ENCODE results near the gene SEMA4C. TPM values are rescaled to one million over a fixed set of nuclear protein-coding genes. Genes with fewer than 3 reads are reported as not detected.

SEMA4C gene
- total and polyA plus RNA-seq, 2 experiments from 2014 or later: 27.9 to 53.6 TPM

GRCh38 chr2:96816836-96817702, 52.8 kb downstream of the SEMA4C start:
- peak overlapping the region; percentile 59 for H3K4me3 ChIP-seq
- H3K4me1 ChIP-seq (ENCODE audit: low read depth): peaks cover 48% of the 10 kb centered on the region
- peak overlapping the region; percentile 53 for H3K27ac ChIP-seq
- no peaks in the 10 kb centered on the region for H3K9me3 ChIP-seq (ENCODE audit: low read depth)
- no peak for TF ChIP-seq CTCF (IDR thresholded peaks at IDR 0.05; ENCODE audit: low read depth, low read length)
- H3K27me3 ChIP-seq: no peaks in the 10 kb centered on the region
- peak in 1 of 2 donors; percentile 27 for DNase-seq (ENCODE audit: low read depth in 1 of 2, low spot score in 1 of 2)
- no peaks in the 10 kb centered on the region for H3K36me3 ChIP-seq

- DNase-seq (ENCODE audit: low read depth in 1 of 2, low spot score in 1 of 2): peak; percentile 95 to 96
- Histone ChIP-seq H3K9me3 (ENCODE audit: low read depth) (no peaks in the 10 kb centered on the region), H3K27ac (peak within 1 kb of the TSS; percentile 54), H3K4me3 (peak within 1 kb of the TSS; percentile 59), H3K4me1 (ENCODE audit: low read depth) (peaks cover 51% of the 10 kb centered on the region), H3K27me3 (no peaks in the 10 kb centered on the region), H3K36me3 (no peaks in the 10 kb centered on the region)
- peak; percentile 63 for TF ChIP-seq CTCF (IDR thresholded peaks at IDR 0.05; ENCODE audit: low read depth, low read length)
Observed at GRCh38 chr2:96816127-96816835, 53.6 kb downstream of the SEMA4C start, which contains the start of gene CNNM3. CNNM3 (plus strand) TSS chr2:96816268; CDS start chr2:96816278, 10 bp downstream.

GRCh38 chr2:96815326-96816126, 54.4 kb downstream of the SEMA4C start:
- peak in 1 of 2 donors; percentile 65 for DNase-seq (ENCODE audit: low read depth in 1 of 2, low spot score in 1 of 2)
- TF ChIP-seq CTCF (IDR thresholded peaks at IDR 0.05; ENCODE audit: low read depth, low read length): no peak
- Histone ChIP-seq H3K27me3 (no peaks in the 10 kb centered on the region), H3K9me3 (ENCODE audit: low read depth) (no peaks in the 10 kb centered on the region), H3K36me3 (no peaks in the 10 kb centered on the region), H3K4me3 (peak overlapping the region; percentile 59), H3K4me1 (ENCODE audit: low read depth) (peaks cover 51% of the 10 kb centered on the region), H3K27ac (peak overlapping the region; percentile 44)

- peaks cover 50% of the 10 kb centered on the region for H3K4me1 ChIP-seq (ENCODE audit: low read depth)
- DNase-seq (ENCODE audit: low read depth in 1 of 2, low spot score in 1 of 2): no peak
- no peak overlapping the region for H3K4me3 ChIP-seq
- no peaks in the 10 kb centered on the region for H3K9me3 ChIP-seq (ENCODE audit: low read depth)
- H3K27me3 ChIP-seq: no peaks in the 10 kb centered on the region
- H3K36me3 ChIP-seq: no peaks in the 10 kb centered on the region
- peak overlapping the region; percentile 7 for H3K27ac ChIP-seq
- TF ChIP-seq CTCF (IDR thresholded peaks at IDR 0.05; ENCODE audit: low read depth, low read length): no peak
Observed at GRCh38 chr2:96813656-96814055, 56.2 kb downstream of the SEMA4C start.

GRCh38 chr2:96811917-96812316, 58.0 kb downstream of the SEMA4C start:
- no peaks in the 10 kb centered on the region for H3K27me3 ChIP-seq
- no peak overlapping the region for H3K4me3 ChIP-seq
- TF ChIP-seq CTCF (IDR thresholded peaks at IDR 0.05; ENCODE audit: low read depth, low read length): no peak
- DNase-seq (ENCODE audit: low read depth in 1 of 2, low spot score in 1 of 2): peak; percentile 32 to 58
- peak overlapping the region; percentile 70 for H3K27ac ChIP-seq
- H3K4me1 ChIP-seq (ENCODE audit: low read depth): peaks cover 37% of the 10 kb centered on the region
- H3K36me3 ChIP-seq: no peaks in the 10 kb centered on the region
- H3K9me3 ChIP-seq (ENCODE audit: low read depth): no peaks in the 10 kb centered on the region

Measured in cardiac muscle cell (in vitro differentiated cells and primary cell).